GM18873 (cell line): ENCODE results near the gene SERTAD2.
A peak's percentile ranks its signal among the peaks of the same experiment; 100 is the strongest.

Experiments
- ATAC-seq: cut with Tn5 transposase; IDR thresholded peaks from one replicate; pipeline ENCODE4 v1.9.1; 2021; ENCODE audit warnings: mild to moderate bottlenecking, moderate library complexity, moderate number of reproducible peaks; ENCODE audit not compliant: unreplicated experiment, low FRiP score

The SERTAD2 gene

DNA sequence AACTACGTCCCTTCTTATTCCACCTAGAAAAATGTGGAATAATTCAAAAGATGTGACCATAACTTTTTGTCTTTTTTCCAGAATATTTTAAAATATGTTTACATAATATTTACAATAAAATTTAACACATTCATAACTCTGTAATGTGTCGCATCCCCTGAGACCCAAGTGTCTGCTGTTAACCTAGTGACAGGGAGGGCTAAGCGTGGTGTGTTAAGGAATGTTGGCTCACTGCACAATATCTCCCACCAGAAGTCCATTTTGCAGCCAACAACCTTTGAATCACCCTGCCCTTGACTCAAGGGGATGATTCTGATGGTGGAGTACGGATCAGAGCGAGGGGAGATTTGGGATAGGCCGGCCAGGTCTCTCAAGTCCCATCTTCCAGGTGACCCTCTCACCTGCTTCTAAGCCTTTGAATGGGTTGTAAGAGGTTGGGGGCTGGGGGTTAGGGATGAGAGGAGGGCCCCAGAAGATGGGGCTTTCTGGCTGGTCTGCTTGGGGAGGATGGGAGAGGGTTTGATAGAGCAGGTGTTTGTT lies 43.3 kb downstream of the SERTAD2 start:
- ATAC-seq: no peak

DNA sequence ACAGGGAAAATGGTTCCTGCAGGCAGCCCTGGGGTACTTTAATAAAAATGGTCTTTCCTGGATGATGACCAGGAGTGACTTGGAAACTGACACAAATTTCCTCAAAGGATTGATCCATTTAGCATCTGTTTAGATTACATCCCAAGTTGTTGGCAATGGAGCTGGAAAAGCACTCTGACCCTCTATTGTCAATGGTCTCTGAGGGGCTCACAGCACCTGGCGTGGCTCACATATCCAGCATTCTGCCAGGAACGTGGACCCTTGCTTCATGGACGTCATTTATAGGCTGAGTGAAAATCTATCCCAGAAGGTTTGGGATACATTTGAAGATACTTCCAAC lies 43.8 kb downstream of the SERTAD2 start:
- no peak for ATAC-seq

DNA sequence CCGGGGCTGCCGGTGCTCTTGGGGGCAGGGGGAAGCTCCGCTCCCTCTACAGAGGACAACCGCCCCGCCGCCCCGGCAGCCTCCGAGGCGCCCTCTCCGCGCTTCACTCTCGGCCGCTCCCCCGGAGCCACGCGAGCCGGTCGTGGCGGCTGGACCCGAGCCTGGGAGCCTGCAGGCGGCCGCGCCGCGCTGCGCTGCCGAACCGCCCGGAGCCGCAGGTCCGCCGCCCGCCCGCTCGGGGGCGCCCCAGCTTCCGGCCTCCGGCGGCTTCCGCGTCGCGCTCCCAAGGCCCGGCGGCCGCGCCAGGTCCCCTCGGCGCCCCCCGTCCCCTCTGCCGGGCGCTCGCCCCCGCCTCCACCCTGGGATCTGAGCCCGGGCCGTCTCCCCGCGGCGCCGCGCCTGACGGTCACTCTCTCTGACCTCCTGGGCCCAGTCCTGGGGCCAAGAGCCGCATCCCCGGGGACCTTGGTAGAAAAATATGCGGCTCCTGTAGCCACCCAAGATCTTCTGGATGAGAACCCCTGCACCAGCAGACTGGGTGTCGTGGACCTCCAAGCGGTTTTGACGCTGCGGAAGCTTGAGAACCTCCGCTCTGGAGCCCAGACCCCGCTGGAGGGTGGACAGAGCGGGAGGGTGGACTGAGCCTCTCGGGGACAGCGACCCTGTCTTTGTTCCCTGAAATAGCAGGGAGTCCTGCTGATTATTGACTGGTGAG lies 44.3 kb downstream of the SERTAD2 start:
- no peak for ATAC-seq

- ATAC-seq: no peak
These were observed 44.9 kb downstream of the SERTAD2 start for GRCh38 chr2:64608867-64609226.

GRCh38 chr2:64607381-64608304 lies 46.1 kb downstream of the SERTAD2 start:
- ATAC-seq: no peak

GRCh38 chr2:64606479-64607363 lies 47.0 kb downstream of the SERTAD2 start:
- peak; percentile 85 for ATAC-seq

- no peak for ATAC-seq
These were observed 47.7 kb downstream of the SERTAD2 start for GRCh38 chr2:64605991-64606478.

- ATAC-seq: no peak
These were observed 48.7 kb downstream of the SERTAD2 start for GRCh38 chr2:64605026-64605471.

DNA sequence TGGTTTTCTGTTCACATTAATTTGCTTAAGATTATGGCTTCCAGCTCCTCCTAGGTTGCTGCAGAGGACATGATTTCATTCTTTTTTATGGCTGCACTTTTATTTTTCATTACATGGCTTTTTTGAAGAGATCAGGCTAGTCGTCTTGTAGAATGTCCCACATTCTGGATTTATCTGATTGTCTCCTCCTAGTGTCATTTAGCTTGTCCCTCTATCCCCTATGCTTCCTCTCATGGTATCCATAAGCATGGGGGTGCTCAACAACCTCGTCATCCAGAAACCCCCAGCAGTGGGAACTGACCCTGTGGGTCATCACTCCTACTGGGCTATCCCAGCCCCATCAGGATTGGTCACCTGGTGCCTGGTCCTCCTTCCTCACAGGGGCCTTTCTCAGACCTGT lies 49.6 kb downstream of the SERTAD2 start:
- no peak for ATAC-seq

DNA sequence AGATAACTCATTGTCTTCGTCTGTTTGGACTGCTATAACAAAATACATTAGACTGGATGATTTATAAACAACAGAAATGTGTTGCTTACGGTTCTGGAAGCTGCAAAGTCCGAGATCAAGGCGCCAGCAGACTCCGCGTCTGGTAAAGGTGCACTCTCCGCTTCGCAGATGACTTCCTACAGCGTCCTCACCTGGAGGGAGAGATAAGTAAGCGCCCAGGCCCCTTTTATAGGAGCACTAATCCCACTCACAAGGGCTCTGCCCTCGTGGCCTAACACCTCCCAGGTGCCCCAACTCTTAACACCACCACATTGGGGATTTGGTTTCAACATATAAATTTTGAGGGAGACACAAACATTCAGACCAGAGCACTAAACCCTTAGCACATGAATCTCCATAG lies 51.3 kb downstream of the SERTAD2 start:
- ATAC-seq: no peak

DNA sequence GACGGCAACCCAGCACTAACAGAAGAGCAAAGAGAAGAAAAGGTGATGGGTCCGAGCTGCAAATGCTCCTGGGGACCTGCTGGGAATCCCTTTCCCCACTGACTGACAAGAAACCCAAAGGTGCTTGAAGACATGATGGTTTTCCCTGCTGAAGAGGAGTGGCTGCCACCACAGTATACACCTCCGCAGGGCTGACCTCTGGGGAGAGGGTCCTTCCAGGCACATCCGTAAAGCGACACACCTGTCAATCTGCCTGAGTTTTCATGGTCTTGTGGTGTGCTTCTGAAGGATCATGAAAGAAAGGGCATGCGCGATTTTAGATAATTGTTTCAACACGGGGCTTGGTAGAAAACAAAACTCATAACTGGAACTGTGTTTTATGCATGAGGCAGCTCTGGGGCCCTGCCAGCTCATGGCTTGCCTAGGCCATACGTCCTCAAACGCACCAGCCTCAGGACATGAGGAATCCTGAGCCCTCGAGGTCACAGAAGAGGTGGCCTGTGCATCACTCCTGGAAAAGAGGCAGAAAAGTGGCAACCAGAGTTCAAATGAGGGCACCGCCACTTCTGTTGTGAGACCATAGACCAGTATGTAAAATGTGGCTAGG lies 51.8 kb downstream of the SERTAD2 start:
- ATAC-seq: no peak

DNA sequence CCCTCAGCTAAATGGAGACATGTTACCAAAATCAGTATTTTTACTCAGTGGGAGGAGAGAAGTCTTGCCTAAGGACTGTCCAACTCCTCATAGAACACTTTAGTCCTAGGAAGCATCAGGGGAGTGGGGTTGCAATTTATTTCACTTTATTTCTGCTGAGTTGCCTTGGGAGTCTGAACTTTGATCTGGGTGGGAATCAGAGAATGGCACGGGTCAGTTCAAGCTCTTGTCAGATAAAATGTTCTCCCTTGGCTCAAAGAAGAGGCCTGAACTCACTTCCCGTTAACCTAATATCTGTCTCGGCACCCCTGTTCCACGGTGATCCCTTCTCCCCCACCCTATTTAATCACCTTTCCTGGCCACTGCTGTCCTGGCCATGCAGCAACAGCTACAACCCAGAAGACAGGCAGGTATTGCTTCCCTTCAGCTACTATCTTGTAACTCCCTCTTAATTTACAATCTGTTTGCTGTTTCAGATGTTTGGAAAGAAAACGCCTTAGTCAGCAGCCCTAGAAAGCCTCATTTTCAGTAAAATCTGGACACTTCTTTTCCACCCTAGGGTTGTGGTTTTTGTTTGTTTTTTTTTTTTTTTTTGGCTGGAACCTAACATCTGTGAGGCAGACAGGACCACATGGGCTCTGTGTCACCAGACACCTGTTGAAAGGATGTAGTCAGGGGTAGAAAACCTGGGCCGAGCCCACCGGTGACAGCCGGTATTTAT lies 52.5 kb downstream of the SERTAD2 start:
- ATAC-seq: no peak

GRCh38 chr2:64599469-64599868 lies 54.2 kb downstream of the SERTAD2 start:
- ATAC-seq: no peak

DNA sequence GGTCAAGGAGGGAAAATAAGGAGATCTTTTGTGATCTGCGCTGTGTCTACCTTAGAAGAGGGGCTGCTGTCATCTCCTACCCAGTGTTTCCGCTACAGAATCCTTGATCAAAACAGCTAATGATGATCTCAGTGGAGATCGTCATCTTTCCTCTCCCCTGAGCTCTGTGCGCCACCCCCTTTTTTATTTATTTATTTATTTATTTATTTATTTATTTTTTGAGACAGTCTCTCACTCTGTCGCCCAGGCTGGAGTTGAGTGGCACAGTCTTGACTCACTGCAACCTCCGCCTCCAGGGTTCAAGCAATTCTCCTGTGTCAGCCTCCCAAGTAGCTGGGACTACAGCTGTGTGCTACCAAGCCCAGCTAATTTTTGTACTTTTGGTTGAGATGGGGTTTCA lies 55.5 kb downstream of the SERTAD2 start:
- no peak for ATAC-seq

DNA sequence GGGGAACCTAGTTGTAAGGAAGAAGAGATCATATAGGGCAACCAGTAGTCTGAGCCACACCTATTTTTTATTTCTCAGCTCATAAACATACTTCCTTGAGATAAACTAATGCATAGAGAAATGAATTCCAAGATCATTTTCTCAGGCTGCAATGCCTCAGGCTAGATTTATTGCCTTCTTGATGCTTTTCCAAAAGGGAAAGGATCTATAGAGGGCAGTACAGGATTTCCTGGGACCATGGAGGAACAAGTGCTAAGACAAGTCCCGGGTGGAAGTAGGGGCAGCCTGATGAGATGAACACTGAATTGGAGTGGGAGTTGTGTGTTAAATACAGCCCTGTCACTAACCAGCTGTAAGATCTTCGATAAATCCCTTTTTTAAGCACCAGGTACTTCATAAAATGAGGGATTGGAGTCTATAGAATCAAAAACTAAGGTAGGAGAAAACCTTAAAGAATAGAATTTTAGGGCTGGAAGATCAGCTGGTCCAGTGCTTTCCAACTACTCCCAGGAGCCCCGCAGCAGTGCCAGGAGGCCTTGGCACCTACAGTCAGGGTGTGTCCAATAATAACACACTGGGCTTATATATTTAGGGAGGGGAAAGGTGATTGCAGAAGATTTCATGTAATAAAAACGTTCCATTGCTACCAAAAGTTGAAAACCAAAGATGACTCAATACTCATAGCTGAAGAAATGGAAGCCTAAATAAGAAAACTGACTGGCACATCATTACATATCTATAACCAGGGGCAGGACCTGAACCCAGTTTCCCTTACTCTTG lies 58.1 kb downstream of the SERTAD2 start:
- no peak for ATAC-seq

GRCh38 chr2:64594226-64594989 lies 59.3 kb downstream of the SERTAD2 start:
- ATAC-seq: no peak

DNA sequence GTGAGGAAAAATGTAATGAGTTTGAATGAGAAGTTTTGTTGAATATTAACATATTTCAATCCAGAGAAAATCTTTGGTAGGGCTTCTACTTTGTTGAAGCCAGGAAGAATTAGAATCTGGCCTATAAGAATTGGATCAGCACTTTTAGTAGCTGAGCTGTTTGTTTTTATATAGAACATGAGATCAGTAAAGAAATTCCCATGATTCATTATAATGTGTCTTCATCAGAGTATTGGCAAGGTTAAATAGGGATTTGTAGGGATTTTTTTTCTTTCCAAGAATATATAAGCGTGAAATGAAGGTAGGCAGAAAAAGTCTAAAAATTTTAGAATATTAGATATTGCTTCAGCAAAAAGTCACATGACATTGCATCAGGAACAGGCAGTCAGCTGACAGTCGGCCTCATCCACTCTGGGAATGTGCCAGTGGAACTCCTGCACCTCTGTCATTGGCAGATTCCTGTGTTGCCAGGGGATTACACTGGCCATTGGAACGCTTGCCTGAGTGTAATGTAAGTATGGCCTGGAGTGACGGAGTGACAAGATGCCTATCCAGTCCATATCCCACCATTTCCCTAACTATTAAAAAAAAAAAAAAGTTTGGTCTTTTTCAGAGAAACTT lies 60.6 kb downstream of the SERTAD2 start:
- ATAC-seq: no peak
